Colonic mucosa (tissue), 4 donors: ENCODE measurements around the gene ZNF573. TPM values are rescaled to one million over a fixed set of nuclear protein-coding genes. Genes with fewer than 3 reads are reported as not detected.
"Not testable (repeated sequence)": the region's sequence is repeated elsewhere in the genome, so short reads cannot be mapped to it uniquely, and the experiment has no call there.

Experiments
- DNase-seq: peaks from one replicate; pipeline ENCODE4 v3.0.0-alpha.2; 2020
- H3K27ac ChIP-seq: fragments of 200-600 bp; one replicate; pipeline ENCODE4 v1.8.0; 2021
- H3K27me3 ChIP-seq: fragments of 200-600 bp; one replicate; pipeline ENCODE4 v1.8.0; 2021
- H3K36me3 ChIP-seq: fragments of 200-600 bp; one replicate; pipeline ENCODE4 v1.8.0; 2021
- H3K4me1 ChIP-seq: fragments of 200-600 bp; one replicate; pipeline ENCODE4 v1.8.0; 2021; ENCODE audit warnings: mild to moderate bottlenecking
- H3K4me3 ChIP-seq: fragments of 200-600 bp; one replicate; pipeline ENCODE4 v1.8.0; 2021
- H3K9ac ChIP-seq, 2 donors: one replicate each; pipeline ENCODE4 v1.7.0; 2013; ENCODE audit warnings: control low read depth in 2 of 2, low read depth in 2 of 2, low read length in 2 of 2
- H3K9me3 ChIP-seq: fragments of 200-600 bp; one replicate; pipeline ENCODE4 v1.8.0; 2021
- intact Hi-C: fragments of 100-400 bp; cut with DNase I; formaldehyde crosslinking; loops from one replicate; pipeline ENCODE4 v1.14.1; 2022
- total RNA-seq, 2 donors: library from RNA; stranded (reverse); fragmentation: NEBNext Ultra II Directional in 1 of 2; extraction: Animal tissue kit (Norgen Biotek cat#: 25700) in 1 of 2; gene quantifications; one replicate each; pipeline ENCODE4 v1.2.1, GENCODE V29; 2021
- TF ChIP-seq, protein P1 (sequence below): fragments of 200-600 bp; IDR thresholded peaks from one replicate; pipeline ENCODE4 v1.8.0; 2022; ENCODE audit warnings: antibody characterized with exemption, mild to moderate bottlenecking
- donor health status: healthy.
- donor health status: DM: no; HTN: no; CAD: no.
- donor health status: DM: no; HTN: no; CAD: no.

ZNF573 gene
- 1 to 10 TPM; 3.6 to 5.5 TPM for total RNA-seq

DNA sequence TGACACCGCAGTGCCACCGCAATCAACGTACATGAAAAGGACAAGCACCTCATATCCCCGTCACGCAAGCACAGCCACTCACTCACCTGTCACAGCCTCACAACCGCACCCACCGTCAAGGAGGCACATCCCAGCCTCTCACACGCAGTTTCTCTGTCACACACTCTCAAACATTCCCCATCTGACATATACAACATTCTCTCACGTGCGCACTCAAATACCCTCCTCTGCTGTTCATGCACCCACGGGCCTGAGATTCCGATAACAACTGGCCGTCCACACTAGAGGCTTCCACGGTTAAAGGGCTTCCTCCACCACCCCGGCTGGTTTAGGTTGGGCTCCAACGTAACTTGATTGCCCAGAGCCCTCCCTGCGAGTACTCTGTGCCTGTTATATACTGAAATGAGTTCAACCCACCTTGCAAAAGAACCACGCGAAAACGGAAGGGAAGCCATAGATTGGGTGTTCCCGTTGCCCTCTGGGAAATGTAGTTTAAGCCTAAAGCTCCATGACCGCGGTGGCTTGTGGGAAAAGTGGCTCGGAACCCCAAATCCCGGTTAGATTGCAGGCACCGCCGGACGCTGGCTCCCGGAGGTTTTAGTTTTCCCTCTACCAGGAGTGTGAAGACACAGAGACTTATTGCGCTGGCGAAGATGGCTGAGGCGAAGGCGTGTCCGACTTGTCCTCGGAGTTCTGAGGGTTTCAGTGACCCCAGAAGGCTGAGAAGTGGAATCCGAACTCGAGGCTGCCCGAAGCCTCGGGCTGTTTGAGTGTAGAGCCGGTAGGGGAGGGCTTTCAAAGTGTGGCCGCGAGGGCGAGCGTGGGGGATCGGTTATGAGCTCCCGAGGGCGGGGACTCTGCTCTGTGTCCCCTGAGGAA is at the start of gene ZNF573:
ZNF573 (minus strand) TSS at position 460 of the 879 bp plus-strand sequence. CDS start 5,857 bp downstream, outside the sequence.
- TF ChIP-seq, protein P1, sequence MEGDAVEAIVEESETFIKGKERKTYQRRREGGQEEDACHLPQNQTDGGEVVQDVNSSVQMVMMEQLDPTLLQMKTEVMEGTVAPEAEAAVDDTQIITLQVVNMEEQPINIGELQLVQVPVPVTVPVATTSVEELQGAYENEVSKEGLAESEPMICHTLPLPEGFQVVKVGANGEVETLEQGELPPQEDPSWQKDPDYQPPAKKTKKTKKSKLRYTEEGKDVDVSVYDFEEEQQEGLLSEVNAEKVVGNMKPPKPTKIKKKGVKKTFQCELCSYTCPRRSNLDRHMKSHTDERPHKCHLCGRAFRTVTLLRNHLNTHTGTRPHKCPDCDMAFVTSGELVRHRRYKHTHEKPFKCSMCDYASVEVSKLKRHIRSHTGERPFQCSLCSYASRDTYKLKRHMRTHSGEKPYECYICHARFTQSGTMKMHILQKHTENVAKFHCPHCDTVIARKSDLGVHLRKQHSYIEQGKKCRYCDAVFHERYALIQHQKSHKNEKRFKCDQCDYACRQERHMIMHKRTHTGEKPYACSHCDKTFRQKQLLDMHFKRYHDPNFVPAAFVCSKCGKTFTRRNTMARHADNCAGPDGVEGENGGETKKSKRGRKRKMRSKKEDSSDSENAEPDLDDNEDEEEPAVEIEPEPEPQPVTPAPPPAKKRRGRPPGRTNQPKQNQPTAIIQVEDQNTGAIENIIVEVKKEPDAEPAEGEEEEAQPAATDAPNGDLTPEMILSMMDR: no peak
- Histone ChIP-seq H3K36me3 (no peaks in the 10 kb centered on the region), H3K27ac (peak within 1 kb of the TSS; percentile 79), H3K9ac (peak within 1 kb of the TSS; percentile 63 to 95), H3K4me3 (peak within 1 kb of the TSS; percentile 82), H3K4me1 (peaks cover 4% of the 10 kb centered on the region), H3K9me3 (no peaks in the 10 kb centered on the region), H3K27me3 (no peaks in the 10 kb centered on the region)
- intact Hi-C loops: no loop called here
- DNase-seq: peak; percentile 93

- Histone ChIP-seq H3K27ac (no peak overlapping the region), H3K27me3 (no peaks in the 10 kb centered on the region), H3K9ac (peak overlapping the region in 1 of 2 donors; percentile 32), H3K4me1 (no peaks in the 10 kb centered on the region), H3K4me3 (peak overlapping the region; percentile 61), H3K36me3 (no peaks in the 10 kb centered on the region), H3K9me3 (no peaks in the 10 kb centered on the region)
- TF ChIP-seq, protein P1: no peak
- intact Hi-C loops: no loop called here
- DNase-seq: peak; percentile 79
Measured at GRCh38 chr19:37817180-37817981, 38.0 kb upstream of the ZNF573 start.

GRCh38 chr19:37815611-37816010 is 36.2 kb upstream of the ZNF573 start:
- H3K36me3 ChIP-seq, H3K4me3 ChIP-seq, DNase-seq, H3K27me3 ChIP-seq, H3K9ac ChIP-seq, H3K4me1 ChIP-seq, intact Hi-C loops, H3K9me3 ChIP-seq, H3K27ac ChIP-seq: not testable (repeated sequence)

GRCh38 chr19:37813340-37813739 is 34.0 kb upstream of the ZNF573 start:
- Histone ChIP-seq H3K4me3 (no peak overlapping the region), H3K27me3 (no peaks in the 10 kb centered on the region), H3K4me1 (no peaks in the 10 kb centered on the region), H3K9ac (no peak overlapping the region), H3K36me3 (no peaks in the 10 kb centered on the region), H3K9me3 (no peaks in the 10 kb centered on the region), H3K27ac (no peak overlapping the region)
- DNase-seq: no peak
- intact Hi-C loops: no loop called here
- TF ChIP-seq, protein P1: no peak

DNA sequence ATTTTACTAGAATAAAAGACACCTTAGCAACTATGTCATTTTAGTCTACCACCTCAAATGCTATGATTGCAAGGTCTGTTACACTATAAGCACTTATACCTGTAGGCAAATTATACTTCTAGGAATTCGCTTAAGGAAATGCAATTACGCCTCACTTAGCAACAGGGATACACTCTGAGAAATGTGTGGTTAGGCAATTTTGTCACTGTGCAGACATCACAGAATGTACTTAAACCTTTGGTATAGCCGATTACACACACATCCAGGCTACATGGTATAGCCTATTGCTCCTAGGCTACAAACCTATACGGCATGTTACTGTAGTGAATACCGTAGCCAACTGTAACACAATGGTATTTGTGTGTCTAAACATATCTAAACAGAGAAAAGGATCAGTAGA is 30.0 kb upstream of the ZNF573 start:
- DNase-seq: no peak
- intact Hi-C loops: no loop called here
- Histone ChIP-seq H3K27me3 (no peaks in the 10 kb centered on the region), H3K9ac (no peak overlapping the region), H3K36me3 (no peaks in the 10 kb centered on the region), H3K4me3 (no peak overlapping the region), H3K27ac (no peak overlapping the region), H3K9me3 (no peaks in the 10 kb centered on the region), H3K4me1 (no peaks in the 10 kb centered on the region)
- TF ChIP-seq, protein P1: no peak
